NT2/D1 (cell line): ENCODE measurements around the gene NUMA1.

Experiments
- DNase-seq: peaks from one replicate; pipeline ENCODE4 v3.0.0-alpha.2; 2011; ENCODE audit warnings: low read depth, low spot score
- H3K27me3 ChIP-seq: 2 replicates; pipeline ENCODE4 v1.6.0; 2011; ENCODE audit warnings: mild to moderate bottlenecking; ENCODE audit not compliant: insufficient read length, insufficient read depth
- H3K36me3 ChIP-seq: 2 replicates; pipeline ENCODE4 v1.6.1; 2011; ENCODE audit warnings: mild to moderate bottlenecking, low read length, mixed read lengths; ENCODE audit not compliant: insufficient read depth, insufficient read length
- H3K4me1 ChIP-seq: 2 replicates; pipeline ENCODE4 v1.5.1; 2011; ENCODE audit not compliant: insufficient read depth, insufficient read length
- H3K4me3 ChIP-seq: 2 replicates; pipeline ENCODE4 v1.5.1; 2011; ENCODE audit warnings: low read depth; ENCODE audit not compliant: insufficient read length
- H3K9ac ChIP-seq: 2 replicates; pipeline ENCODE4 v1.6.0; 2011; ENCODE audit warnings: low read depth; ENCODE audit not compliant: insufficient read length
- H3K9me3 ChIP-seq: 2 replicates; pipeline ENCODE4 v1.5.1; 2011; ENCODE audit warnings: mild to moderate bottlenecking, low read length; ENCODE audit not compliant: insufficient read depth
- SUZ12 ChIP-seq: IDR thresholded peaks from 2 replicates; pipeline ENCODE4 v1.6.1; 2011; ENCODE audit not compliant: insufficient read length, insufficient read depth; ENCODE audit errors: extremely low read depth
- YY1 ChIP-seq: IDR thresholded peaks from 2 replicates; pipeline ENCODE4 v1.6.1; 2011; ENCODE audit not compliant: insufficient read length, insufficient read depth
- ZNF274 ChIP-seq: IDR thresholded peaks from 2 replicates; pipeline ENCODE4 v1.6.1; 2011; ENCODE audit warnings: mild to moderate bottlenecking, low read depth, low read length

Gene NUMA1

DNA sequence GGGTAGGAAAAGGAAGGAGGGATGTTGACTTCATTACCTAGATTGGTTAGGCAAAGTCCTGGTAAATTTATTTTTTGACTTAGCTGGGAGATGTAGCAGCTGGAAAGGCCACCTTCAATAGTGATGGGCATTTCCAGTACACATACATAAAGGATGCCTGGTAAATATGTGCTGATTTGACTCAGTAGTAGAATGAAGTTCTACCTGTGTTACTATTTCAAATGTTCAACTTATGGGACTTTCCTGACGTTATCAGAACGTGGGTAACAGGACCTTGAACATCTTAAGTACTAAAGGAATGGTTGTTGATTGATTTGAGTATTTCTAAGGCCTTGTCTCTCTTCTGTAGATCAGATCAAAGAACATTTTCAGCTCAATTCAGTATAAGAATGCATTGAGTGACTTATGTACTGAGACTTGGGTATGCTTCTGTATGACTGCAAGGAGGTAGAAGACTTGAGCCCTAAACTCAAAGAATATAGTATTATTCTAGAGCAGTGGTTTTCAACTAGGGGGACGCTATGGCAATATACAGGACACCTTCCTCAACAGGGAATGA, 124.4 kb downstream of the NUMA1 start:
- no peak for TF ChIP-seq YY1
- TF ChIP-seq ZNF274 = no peak
- TF ChIP-seq SUZ12 = no peak
- H3K27me3 ChIP-seq = no peaks in the 10 kb centered on the region
- no peaks in the 10 kb centered on the region for H3K4me1 ChIP-seq
- no peak overlapping the region for H3K4me3 ChIP-seq
- no peak overlapping the region for H3K9ac ChIP-seq
- no peak for DNase-seq
- H3K9me3 ChIP-seq = no peaks in the 10 kb centered on the region
- peaks cover 14% of the 10 kb centered on the region for H3K36me3 ChIP-seq
